ENCODE measurements around the gene LUZP2.

Gene LUZP2

GRCh38 chr11:24683583-24683982 is 186.7 kb downstream of the LUZP2 start:
- FAIRE-seq: peak; percentile 71
- no peak for TF ChIP-seq POLR2A (IDR thresholded peaks at IDR 0.05; ENCODE audit: low read depth, low read length)
- DNase-seq (ENCODE audit: insufficient read length, low spot score): no peak

- FAIRE-seq: no peak
- TF ChIP-seq POLR2A (IDR thresholded peaks at IDR 0.05; ENCODE audit: low read depth, low read length): no peak
- DNase-seq (ENCODE audit: insufficient read length, low spot score): no peak
Observed at GRCh38 chr11:24685821-24686220, 189.0 kb downstream of the LUZP2 start.

- no peak for FAIRE-seq
Observed at GRCh38 chr11:24687531-24688147, 190.8 kb downstream of the LUZP2 start.

DNA sequence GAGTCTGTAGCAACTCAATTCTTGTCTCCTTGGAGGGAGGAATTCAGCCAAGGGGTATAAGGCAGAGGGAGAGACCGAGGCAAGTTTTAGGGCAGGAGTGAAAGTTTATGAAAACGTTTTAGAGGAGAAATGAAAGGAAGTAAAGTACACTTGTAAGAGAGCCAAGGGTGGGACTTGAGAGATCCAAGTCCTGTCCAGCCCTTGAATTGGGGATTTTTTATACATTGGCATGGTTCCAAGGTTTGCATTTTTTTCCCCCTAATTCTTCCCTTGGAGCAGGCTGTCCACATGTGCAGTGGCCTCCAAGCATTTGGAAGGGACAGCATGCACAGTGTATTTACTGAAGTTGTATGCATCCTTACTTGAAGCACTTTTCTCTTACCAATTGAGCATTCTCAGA is 192.1 kb downstream of the LUZP2 start:
- no peak for FAIRE-seq
- DNase-seq (ENCODE audit: insufficient read length, low spot score): no peak
- TF ChIP-seq POLR2A (IDR thresholded peaks at IDR 0.05; ENCODE audit: low read depth, low read length): no peak

More at GRCh38 chr11:24687531-24688147, 190.8 kb downstream of the LUZP2 start:
- DNase-seq (ENCODE audit: insufficient read length, low spot score): no peak
- TF ChIP-seq POLR2A (IDR thresholded peaks at IDR 0.05; ENCODE audit: low read depth, low read length): no peak

DNA sequence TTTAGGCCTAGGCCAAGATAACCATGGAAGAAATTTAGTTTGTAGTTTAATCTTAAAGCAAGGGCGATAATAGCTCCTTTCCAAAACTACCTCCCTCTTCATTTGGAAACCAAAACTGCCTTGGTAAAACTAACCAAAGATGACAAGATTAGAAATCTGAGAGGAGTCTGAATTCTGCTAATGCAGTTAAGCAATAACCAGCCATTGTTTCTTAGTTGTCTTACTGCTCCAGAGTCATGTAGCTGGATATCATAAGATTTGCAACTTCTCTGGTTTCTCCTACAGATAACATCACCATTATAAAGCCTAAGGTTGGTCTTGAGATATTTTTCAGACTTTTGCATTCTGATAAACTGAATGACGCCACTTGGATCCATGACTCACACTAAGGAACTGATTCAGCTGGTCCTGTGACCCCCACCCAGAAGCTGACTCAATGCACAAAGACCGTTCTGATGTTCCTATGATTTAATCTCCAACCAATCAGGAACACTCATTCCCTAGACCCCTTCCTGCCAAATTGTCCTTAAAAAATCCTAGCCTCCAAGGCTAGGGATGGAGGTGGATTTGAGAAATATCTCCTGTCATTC is 200.8 kb downstream of the LUZP2 start:
- no peak for TF ChIP-seq POLR2A (IDR thresholded peaks at IDR 0.05; ENCODE audit: low read depth, low read length)
- FAIRE-seq (peak; percentile 6), DNase-seq (ENCODE audit: insufficient read length, low spot score) (no peak)

DNA sequence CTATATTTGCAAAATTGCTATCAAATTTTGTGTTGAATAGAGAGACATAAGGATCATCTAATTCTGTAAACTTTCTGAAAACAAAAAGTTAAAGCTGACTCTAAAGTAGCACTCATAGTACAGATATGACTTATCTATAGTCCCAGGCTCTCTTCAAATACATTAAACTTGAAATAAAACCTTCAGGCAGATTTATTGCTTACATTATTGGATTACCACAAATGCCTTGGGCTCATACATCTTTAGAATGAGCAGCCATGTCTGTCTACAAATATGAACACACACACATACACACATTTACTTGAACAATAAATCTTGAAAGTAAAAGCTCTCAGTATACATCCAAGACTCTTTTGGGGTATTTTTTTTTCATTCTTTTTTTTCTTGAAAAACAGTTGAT is 207.9 kb downstream of the LUZP2 start:
- DNase-seq (ENCODE audit: insufficient read length, low spot score) (no peak), FAIRE-seq (no peak)
- TF ChIP-seq POLR2A (IDR thresholded peaks at IDR 0.05; ENCODE audit: low read depth, low read length): no peak

DNA sequence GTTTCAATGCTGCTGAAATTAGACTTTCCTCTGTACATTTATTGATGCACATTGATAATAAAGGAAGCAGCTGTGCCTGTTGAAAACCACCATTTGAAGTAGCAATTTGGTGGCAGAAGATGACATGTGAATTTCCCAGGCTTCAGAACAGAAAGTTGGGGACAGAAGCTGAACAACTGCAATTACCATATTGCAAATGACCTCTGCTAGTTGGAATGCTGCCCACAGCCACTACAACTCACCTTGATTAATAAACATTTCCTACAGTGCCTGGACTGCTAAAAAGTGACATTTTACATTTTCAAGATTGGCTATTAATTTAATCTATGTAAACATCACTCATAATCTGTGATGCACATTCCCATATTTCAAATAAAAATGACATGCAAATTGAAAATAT is 208.6 kb downstream of the LUZP2 start:
- DNase-seq (ENCODE audit: insufficient read length, low spot score) (no peak), FAIRE-seq (no peak)
- no peak for TF ChIP-seq POLR2A (IDR thresholded peaks at IDR 0.05; ENCODE audit: low read depth, low read length)

- no peak for FAIRE-seq
- DNase-seq (ENCODE audit: insufficient read length, low spot score): no peak
- TF ChIP-seq POLR2A (IDR thresholded peaks at IDR 0.05; ENCODE audit: low read depth, low read length): no peak
Observed at GRCh38 chr11:24708616-24709015, 211.8 kb downstream of the LUZP2 start.

DNA sequence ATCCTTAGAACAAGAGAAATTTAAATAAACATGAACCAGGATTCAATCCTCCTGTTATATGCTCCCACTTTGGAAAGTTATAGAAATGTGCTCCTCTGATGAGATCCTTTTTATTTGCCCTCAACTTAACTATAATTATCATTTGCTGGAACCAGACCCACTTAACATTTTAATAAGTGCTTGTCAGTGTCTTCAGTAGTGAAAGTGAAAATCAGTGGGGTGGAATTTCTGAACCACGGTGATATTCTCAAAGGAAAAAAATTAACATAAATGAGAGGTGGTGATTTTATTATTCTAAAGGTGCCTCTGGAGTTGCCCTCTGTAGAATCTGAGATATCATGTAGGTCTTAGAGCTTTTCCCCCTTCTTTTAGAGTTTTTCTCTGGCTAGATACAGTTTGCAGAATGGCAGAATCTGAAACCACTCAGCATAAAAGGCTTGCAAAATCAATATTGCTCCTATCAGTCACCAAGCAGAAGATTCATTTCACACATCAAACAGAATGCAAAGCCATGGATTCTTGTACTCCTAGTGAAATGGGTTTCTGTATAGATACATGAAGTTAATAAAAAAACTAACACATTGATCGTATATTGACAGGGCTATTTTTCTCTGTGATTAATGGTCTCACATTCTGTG is 213.2 kb downstream of the LUZP2 start:
- no peak for FAIRE-seq

GRCh38 chr11:24714601-24715000 is 217.7 kb downstream of the LUZP2 start:
- TF ChIP-seq POLR2A (IDR thresholded peaks at IDR 0.05; ENCODE audit: low read depth, low read length): no peak
- FAIRE-seq: no peak

More for the DNA sequence above, 213.2 kb downstream of the LUZP2 start:
- no peak for DNase-seq (ENCODE audit: insufficient read length, low spot score)
- no peak for TF ChIP-seq POLR2A (IDR thresholded peaks at IDR 0.05; ENCODE audit: low read depth, low read length)

GRCh38 chr11:24716403-24716802 is 219.6 kb downstream of the LUZP2 start:
- FAIRE-seq: no peak
- no peak for DNase-seq (ENCODE audit: insufficient read length, low spot score)
- TF ChIP-seq POLR2A (IDR thresholded peaks at IDR 0.05; ENCODE audit: low read depth, low read length): no peak

More at GRCh38 chr11:24714601-24715000, 217.7 kb downstream of the LUZP2 start:
- no peak for DNase-seq (ENCODE audit: insufficient read length, low spot score)

DNA sequence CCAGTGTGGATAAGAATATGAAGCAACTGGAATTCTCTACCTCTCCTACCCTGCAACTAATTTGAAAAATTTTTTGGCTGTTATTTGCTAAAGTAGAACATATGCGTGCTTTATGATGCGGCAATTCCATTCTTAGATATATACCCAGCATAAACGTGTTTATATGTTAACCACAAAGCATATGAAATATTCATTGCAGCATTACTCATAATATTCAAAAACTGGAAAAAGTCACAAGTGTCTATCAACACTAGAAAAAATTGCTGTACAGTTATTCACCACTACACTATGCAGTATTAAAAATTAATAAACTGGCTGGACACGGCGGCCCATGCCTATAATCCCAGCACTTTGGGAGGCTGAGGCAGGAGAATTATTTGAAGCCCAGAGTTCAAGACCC is 226.4 kb downstream of the LUZP2 start:
- FAIRE-seq (no peak), DNase-seq (ENCODE audit: insufficient read length, low spot score) (no peak)

DNA sequence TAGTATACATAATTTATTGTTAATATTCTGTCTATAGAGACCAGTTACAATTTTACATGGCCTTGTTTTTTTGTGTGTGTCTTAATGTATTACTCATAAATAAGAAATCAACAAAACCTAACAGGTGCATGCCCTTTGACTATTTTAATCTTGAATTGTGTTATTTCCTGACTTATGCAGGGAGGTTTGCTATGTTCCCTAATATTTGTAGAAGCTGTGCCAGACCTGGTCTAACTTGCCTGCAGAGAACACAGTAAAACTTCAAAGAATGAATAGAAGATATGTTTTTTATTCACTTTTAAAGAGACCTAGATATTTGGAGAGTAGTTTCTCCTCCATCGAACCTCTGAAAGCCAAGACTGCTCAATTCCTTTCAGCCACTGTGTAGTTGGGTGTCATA is 234.7 kb downstream of the LUZP2 start:
- FAIRE-seq (no peak), DNase-seq (ENCODE audit: insufficient read length, low spot score) (no peak)
- no peak for TF ChIP-seq POLR2A (IDR thresholded peaks at IDR 0.05; ENCODE audit: low read depth, low read length)

More for the DNA sequence above, 226.4 kb downstream of the LUZP2 start:
- TF ChIP-seq POLR2A (IDR thresholded peaks at IDR 0.05; ENCODE audit: low read depth, low read length): no peak

DNA sequence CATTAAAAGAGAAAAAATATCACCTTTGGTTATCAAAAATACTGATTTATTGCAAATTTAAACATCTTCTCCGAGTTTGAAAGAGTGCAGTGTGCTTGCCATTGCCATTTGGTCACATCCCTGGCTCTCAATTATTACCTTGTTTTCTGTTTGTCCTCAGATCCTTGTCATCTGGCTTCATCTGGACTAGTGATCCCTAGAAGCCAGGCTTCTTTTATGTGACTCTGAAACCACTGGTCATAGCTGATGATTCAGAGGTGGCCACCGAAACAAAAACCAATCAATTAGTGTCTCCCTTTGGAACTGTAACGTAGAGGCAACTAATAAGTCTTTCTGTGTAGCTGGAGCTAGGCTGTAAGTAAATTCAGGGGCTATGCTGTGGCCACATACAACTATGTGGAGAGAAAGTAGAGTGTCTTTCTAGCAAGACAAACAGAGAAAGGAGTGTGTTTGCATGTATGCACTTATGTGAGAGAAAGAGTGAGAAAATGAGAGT is 237.9 kb downstream of the LUZP2 start:
- no peak for DNase-seq (ENCODE audit: insufficient read length, low spot score)
- no peak for TF ChIP-seq POLR2A (IDR thresholded peaks at IDR 0.05; ENCODE audit: low read depth, low read length)
- no peak for FAIRE-seq

GRCh38 chr11:24738972-24739371 is 242.1 kb downstream of the LUZP2 start:
- no peak for TF ChIP-seq POLR2A (IDR thresholded peaks at IDR 0.05; ENCODE audit: low read depth, low read length)
- no peak for FAIRE-seq
- no peak for DNase-seq (ENCODE audit: insufficient read length, low spot score)
